ENCODE measurements around the gene PDE11A. TPM values are rescaled to one million over a fixed set of nuclear protein-coding genes. Genes with fewer than 3 reads are reported as not detected.

PDE11A gene
- total RNA-seq, 2 experiments from 2014 or later = not detected

GRCh38 chr2:177574356-177574755 lies 498.2 kb downstream of the PDE11A start:
- H3K9me3 ChIP-seq (ENCODE audit: control insufficient read depth in 1 of 2, insufficient read depth in 1 of 2, low read length in 2 of 2) = no peaks in the 10 kb centered on the region
- DNase-seq = no peak
- no peak overlapping the region for H3K4me3 ChIP-seq (ENCODE audit: low read length)
- Mint-ChIP-seq H3K27me3 (peaks cover 3% of the 10 kb centered on the region), H3K4me3 (no peak overlapping the region), H3K4me1 (ENCODE audit: low read depth) (no peaks in the 10 kb centered on the region), H3K36me3 (ENCODE audit: low read depth) (no peaks in the 10 kb centered on the region), H3K27ac (no peak overlapping the region), H3K9me3 (no peaks in the 10 kb centered on the region)
- TF ChIP-seq CTCF (IDR thresholded peaks at IDR 0.05) = no peak
- H3K36me3 ChIP-seq (ENCODE audit: insufficient read depth, low read length) = no peaks in the 10 kb centered on the region
- no peak overlapping the region for H3K27ac ChIP-seq (ENCODE audit: low read depth in 1 of 2, low read length in 2 of 2)
- intact Hi-C loops (cut with DNase I, micrococcal nuclease) = no loop called here
- H3K27me3 ChIP-seq (ENCODE audit: control insufficient read depth in 1 of 2, insufficient read depth in 2 of 2, low read length in 2 of 2) = no peaks in the 10 kb centered on the region
- ATAC-seq (ENCODE audit: poor library complexity) = no peak
- CTCF ChIA-PET = no interaction called here
- H3K4me1 ChIP-seq (ENCODE audit: insufficient read depth, low read length) = no peaks in the 10 kb centered on the region
- POLR2A ChIA-PET = no interaction called here

Other genes with a start within 250 kb of the PDE11A start
- 1 to 10 TPM; 6.9 to 9.5 TPM for gene RBM45, start 39.7 kb upstream of the PDE11A start, total RNA-seq
- gene OSBPL6, start 121.7 kb upstream of the PDE11A start, total RNA-seq = under 1 TPM; 0.08 to 0.11 TPM